GM12872 (cell line): ENCODE data around the gene MRPL28.

Experiments
- CTCF ChIP-seq: IDR thresholded peaks from 3 replicates; pipeline ENCODE4 v1.5.1; 2011; ENCODE audit warnings: low read depth, mild to moderate bottlenecking, low read length, moderate library complexity; ENCODE audit not compliant: insufficient read depth

MRPL28 gene

DNA sequence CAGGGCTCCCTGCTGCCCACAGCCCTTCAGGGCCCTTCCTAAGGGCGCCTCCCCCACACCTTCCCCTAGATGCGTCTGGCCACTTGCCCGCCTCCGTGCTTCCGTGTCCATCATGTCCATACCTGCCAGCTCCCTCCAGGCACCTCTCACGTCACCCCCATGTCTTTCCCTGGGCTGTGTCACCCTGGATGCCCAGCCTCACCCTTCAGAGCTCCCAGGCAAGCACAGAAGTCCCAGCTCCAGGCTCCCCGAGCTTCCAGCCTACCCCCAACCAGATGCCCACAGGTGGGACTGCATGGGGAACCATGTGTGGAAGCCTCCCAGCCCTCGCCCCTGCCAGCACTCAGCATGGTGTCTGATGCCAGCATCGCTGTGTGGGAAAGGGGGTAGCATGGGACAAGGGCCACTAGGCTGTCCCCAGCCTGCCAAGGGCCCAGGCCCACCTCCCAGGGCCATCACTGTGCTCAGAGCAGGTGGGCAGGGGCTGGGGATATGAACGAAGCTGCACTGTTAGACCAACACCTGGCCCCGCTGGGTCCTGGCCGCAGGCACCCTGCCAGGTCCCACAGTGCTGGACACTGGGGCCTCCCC lies 16.0 kb downstream of the MRPL28 start:
- no peak for TF ChIP-seq CTCF

DNA sequence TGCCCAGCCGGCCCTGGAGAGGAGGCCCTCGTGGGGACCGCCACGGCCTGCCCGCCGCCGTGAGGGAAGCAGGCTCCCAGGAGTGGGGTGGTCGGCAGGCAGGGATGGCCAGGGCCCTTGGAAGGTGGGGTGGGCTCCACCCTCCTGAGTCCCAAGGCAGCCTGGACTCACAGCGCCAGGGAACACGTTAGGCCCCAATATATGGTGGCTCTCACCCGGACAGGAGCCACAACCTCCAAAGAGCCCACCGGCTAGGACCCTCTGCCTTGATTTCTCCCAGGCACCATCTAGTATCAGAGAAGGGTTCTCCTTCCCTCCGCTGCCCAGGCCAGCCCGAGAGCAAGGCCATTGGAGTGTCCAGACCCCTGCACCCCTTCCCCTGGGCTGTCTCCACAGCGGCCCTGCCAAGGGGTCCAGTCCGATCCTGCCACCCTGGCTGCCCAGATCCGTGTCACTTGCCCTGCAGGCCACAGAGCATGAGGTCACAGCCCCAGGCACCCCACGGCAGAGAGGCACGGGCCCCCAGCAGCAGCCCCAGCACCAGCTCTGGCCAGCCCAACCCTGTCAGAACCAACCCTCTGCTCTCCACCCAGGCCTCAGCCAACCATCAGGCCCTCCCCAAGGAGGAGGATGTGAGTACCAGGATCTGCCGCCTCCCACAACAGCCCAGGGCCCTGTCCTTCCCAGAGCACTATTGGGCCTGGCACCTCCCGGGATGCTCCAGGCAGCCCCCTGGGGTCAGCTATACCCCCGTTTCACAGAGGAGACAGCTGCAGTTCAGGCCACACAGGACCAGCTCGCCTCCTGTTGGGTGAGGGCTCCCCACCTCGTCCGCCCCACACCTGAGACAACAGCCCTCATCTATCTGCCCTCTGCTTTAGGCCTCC lies 16.7 kb downstream of the MRPL28 start:
- no peak for TF ChIP-seq CTCF

DNA sequence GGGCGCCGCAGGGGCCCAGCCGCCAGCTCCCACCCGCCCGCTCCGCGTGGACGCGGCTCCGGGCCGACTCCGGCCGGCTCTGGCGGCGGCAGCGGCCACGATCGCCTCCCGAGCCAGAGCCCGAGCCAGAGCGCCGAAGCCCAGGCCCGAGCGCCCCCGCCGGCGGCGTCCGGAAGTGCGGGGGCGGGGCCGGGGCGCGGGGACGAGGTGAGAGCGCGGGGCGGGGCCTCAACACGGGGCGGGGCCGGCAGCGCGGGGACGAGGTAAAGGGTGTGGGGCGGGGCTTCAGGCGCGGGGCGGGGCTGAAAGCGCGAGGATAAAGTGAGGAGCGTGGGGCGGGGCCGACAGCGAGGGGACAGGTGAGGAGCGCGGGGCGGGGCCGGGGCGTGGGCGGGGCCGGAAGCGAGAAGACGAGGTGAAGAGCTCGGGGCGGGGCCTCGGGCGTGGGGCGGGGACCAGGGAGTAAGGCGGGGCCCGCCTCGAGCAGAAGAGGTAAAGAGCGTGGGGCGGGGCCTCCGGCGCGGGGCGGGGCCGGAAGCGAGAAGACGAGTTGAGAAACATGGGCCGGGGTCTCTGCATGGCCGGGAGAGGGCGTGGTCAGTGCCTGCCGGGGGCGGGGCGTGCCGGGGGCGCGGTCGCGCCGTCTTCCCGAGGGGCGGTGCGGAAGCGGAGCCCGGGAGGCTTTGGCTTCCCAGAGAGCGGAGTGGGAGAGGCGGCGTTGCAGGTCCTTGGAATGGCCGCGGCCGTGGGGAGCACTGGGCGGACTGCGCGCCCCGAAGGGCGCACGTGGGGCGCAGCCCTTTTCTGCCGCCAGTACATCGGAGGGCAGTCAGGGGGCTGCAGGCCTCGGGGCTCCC lies 17.6 kb downstream of the MRPL28 start, which contains the start of gene AXIN1:
AXIN1 (minus strand) TSS at position 177 of the 857 bp plus-strand sequence. CDS start 5,698 bp downstream, outside the sequence.
- peak; percentile 52; the same call in 1 of the 3 replicates for TF ChIP-seq CTCF

DNA sequence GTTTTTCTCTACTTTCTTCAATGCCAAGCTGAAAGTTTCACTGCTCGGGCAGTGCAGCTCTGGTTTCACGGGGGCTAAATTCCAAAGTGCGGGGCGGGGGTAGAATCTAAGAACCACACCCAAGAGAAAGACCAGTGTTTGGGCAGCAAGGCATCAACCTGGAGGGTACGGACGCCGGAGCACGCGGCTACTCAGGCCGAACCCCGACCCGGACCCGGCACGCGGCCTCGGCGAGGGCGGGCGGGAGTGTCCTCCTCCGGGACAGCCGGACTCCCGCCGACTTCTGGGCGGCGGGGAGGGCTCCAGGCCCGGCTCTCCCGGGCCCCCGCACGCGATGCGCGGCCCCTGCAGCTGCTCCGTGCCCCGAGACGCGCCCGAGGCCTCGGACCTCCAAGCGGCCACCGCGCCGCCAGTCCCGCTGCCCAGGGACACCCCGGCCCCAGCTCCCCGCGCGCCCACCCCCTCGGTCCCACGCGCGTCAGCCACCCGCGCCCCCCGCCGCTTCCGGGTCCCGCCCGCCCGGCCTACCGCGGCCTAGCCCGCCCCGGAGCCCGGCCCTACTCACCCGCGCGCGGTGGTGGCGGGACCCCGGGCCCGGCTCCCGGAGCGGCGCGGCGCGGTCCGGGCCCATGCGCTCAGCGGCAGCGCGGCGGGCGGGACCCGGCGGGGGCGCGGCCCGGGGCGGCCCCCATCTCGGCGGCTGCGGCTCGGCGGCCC lies 18.4 kb downstream of the MRPL28 start:
- TF ChIP-seq CTCF, result no peak

- TF ChIP-seq CTCF, result no peak
Observed at GRCh38 chr16:350203-350602, 20.1 kb downstream of the MRPL28 start.

- TF ChIP-seq CTCF, result no peak
Observed at GRCh38 chr16:349211-349610, 21.1 kb downstream of the MRPL28 start.

GRCh38 chr16:347203-347602 lies 23.1 kb downstream of the MRPL28 start:
- no peak for TF ChIP-seq CTCF
